Epidermal melanocyte (primary cell): ENCODE results near the gene MED13L.
A peak's percentile ranks its signal among the peaks of the same experiment; 100 is the strongest.

Experiments
- DNase-seq: peaks from one replicate; pipeline ENCODE4 v3.0.0; 2011; ENCODE audit warnings: low spot score; ENCODE audit not compliant: insufficient read length

Gene MED13L

DNA sequence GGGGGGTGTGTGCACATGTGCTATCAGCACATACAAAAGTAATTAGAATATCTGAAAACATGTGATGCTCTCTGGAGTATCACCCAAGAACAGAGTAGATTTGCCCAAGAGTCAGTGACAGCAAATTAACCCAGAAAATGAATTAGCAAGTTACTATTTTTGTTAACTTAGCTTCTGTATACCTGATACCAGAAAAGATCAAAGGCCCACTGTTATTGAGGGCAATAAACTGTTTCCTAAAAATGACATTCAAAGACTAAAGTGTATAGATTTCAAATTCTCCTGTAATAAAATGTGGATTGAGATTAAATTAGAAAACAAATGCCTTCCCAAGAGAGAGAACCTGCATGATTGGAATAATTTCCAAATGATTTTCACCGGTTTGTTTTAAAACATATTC, 184.7 kb downstream of the MED13L start:
- DNase-seq: no peak

DNA sequence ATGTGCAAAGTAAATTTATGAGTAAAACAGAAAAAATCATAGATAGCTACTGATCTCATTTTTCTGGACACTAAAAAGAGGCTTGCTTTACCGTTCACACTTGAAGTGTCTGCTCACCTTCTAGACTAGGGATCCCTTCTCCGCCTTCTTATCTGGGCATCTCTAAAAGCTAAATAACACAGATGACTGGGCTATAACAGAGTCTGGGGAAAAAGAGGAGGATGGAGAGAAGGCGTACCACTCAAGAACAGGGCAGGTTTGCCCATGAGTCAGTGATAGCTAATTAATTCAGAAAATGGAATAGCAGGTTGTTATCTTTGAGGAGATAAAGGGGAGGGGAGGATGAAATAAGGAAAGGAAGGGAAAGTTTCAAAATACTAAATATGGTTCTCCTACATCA, 185.3 kb downstream of the MED13L start:
- DNase-seq: no peak

DNA sequence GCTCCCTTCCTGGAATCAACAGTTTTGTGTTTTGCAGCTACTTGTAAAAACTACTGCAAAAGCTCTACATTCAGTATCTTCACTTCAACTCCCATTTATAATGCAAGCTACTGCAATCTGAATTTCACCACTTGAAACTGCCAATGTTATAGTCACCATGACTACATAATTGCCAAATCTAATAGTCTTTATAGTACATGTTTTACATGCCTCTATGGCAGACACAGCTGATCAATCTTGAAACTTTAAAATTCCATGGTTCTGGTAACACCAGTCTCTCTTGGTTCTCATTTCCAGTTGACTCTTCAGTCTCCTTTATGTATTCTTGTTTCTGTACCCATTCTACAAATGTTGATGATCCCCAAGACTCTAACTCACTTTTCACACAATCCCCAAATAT, 185.9 kb downstream of the MED13L start:
- no peak for DNase-seq

DNA sequence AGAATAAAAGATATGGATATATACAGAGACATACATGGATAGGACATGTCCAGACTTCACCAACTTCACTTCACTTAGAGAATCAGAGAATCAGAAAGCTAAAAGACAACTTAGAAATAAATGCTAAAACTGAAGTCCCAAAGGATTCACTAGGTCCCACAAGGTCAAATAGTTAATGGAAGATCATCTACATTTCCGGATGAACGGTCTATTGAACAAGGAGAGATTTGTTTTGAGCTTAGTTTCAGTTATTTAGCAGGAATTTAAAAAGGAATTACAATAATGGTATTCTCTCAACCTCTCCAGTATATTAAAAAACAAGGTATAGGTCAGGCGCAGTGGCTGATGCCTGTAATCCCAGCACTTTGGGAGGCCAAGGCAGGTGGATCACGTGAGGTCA, 187.0 kb downstream of the MED13L start:
- peak; percentile 31 for DNase-seq

DNA sequence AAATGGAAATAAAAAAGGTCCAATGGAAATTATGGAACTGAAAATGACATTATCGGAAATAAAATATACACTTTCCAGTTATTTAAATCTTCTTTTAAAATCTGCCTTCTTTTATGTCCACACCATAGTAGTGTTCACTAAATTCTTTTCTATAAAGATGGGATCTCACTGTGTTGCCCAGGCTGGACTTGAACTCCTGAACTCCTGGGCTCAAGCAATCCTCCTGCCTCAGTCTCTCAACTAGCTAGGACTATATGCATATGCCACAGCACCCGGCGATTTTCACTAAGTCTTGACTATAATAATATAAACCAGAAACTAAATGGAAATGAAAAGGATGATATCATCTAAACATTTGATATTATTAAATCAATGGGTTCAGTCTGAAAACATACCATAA, 188.4 kb downstream of the MED13L start:
- DNase-seq: no peak

DNA sequence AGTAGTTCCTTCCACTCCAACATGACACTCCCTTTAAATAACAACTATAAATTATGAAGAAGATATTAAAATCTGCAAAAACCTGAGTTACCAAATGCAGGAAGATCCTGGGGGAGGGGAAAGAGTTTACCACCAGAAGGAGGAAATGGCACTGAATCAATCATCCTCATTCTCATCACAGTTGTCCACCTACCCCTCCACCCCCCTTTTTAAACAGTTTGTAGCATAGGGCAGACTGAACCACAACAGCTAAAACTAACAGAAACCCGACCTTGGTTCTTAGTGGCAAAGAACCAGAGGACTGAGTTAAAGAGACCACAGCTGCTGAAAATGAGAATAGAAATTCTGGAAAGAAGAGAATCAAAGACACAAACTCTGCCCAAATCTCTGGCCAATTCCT, 189.5 kb downstream of the MED13L start:
- no peak for DNase-seq

DNA sequence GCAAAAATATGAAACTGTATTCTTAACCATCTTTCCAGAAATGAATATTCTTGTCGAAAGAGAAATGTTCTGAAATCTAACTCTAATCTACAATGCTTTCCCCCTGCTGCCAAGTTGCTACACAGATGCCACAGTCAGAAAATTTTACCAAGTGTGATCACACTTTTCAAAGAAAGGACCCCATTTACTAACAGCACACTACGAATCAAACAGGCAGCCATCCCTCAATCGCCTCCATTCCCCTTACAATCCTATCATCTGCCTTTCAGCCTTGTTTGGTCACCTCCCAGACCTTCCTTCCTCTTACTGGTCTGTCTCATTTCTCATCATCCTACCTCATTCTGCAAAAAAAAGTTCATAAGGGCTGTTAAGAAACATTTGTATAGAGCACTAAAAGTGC, 190.1 kb downstream of the MED13L start:
- no peak for DNase-seq

DNA sequence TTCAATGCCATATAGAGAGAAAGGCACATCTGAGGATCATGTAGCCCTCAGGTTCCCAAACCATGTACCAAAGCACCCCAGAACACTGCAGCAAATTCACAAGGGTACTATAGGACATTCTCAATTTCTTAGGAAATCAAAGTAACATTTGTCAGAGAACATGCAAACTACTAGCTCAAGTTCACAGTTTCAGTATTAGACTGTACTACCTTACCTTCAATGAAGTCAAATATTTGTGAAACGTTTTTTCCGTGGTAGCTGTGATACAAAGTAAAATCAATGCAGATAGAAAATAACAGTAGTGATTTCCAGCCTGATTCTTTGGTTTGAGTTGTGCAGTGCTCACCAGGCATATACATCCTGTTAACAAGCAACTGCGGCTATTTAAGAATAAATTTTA, 197.1 kb downstream of the MED13L start:
- no peak for DNase-seq

DNA sequence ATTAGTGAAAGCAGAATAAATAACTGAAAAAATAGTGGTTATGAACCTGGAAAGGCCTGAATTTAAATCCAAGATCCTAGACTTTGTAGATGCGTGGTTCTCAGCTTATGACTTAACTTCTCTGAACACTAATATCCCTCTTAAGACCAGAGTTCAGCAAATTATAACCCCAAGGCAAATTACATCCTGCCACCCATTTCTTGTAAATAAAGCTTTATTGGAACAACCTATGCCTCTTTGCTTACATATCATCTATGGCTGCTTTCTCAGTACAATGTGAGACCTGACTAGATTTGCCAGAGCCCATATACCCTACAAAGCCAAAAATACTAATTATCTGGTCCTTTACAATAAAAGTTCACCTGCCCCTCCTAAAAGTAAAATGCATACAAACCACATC, 199.1 kb downstream of the MED13L start:
- DNase-seq: no peak

DNA sequence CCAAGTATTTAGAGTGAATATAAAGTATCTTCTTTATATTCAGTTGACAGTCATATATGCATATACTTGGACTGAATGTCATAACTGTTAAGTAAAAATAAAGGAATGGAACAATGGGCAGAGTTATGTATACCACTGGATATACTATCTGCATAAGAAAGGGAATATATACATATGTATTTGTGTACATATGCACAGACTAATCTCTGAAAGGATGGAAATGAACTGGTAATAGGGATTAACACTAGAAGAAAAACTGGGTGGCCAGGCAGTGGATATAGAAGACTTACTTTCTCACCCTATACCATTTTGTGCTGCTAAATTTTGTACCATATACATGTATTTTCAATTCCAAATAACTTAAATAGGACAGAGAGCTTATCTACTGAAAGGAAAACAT, 200.1 kb downstream of the MED13L start:
- DNase-seq: no peak

DNA sequence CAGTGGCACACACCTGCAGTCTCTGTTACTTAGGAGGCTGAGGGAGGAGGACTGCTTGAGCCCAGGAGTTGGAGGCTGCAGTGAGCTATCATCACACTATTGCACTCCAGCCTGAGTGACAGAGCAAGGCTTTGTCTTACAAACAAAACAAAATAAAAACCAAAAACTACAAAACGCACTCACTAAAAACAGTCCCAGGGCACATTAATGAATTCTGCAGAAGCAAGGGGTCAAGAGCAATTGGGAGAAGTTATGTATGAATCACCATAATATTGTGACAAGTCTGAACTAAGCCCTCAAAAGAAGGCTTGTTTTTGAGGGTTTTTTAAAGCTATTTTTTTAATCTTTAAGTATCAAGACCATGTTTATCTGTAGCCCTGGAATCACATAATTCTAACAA, 201.1 kb downstream of the MED13L start:
- DNase-seq: no peak

DNA sequence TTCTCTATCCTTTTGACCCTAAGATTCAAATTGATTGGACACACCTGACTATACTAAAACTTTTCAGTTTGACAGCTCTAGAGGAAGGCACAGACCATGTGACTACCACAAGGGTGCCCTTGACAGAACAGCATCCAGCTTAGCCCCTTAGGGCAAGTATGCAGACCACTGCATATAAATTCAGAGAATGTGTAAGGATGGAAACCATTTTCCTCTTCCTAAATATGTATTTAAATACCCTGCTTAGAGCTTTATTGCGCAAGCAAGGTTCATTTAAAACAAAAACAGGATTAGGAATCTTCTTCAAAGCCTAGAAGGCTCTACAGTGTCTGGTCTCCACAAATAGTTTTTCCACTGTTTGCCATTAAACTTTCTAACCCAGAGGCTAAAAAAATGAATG, 202.8 kb downstream of the MED13L start:
- DNase-seq: no peak

DNA sequence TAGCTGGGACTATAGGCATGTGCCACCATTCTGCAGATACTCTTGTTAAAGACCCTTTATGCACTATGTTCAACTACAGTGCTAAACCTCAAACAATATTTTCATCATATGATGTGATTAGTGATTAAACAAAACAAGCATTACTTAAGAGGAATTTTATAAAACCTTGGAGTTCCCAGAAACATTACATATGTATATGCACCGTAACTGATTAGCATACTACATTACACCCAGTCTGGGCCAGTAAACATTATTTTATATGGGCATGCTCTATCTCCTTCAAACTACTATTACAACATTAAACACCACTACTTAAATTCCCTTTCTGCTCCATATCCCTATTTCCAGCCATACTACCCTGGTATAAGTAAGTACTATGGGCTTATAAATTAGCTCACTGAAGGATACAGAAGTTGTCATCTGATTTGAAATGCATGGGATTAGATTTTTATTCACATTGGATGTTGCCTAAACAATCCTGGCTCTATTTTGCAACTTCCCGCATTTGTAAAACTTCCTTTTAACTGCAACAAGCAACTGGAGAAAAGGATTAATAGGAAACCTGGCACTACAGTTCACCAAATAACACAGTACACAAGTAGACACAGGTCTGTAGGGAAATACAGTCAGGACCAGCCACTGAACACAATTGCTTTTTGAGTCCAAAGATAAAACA, 205.8 kb downstream of the MED13L start:
- no peak for DNase-seq

DNA sequence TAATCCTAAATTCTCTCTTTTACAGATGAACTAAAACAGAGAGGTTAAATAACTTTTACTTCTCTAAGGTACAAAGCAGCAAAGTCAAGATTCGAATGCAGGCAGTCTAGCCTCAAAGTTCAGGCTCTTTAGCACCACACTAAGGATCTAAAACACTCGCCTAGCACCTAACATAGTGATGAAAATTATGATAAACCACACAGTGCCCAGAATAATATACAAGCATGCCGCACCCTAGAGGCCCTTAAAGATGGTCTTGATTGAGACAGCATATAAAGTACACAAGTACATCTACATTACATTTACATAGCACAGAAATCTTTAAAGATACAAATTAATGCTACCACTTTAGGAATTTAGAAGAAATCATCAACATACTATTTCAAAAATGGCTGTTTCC, 207.0 kb downstream of the MED13L start:
- no peak for DNase-seq

DNA sequence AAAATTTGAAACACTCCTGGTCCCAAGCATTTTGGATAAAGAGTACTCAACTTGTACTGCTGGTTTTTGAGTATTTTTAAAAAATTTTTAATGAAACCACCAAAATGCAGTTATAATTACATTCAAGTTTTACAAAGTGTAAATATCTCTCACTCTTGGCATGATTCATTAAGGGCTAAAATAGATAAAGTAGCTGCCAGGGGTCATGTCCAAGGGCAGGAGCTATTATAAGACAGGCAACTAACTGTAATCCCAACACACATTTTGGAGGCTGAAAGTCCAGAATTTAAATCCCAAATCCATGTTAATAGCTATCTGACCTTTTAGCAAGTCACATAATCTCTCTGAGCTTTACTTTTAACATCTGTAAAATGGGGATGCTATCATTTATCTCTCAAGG, 207.6 kb downstream of the MED13L start:
- DNase-seq: no peak

DNA sequence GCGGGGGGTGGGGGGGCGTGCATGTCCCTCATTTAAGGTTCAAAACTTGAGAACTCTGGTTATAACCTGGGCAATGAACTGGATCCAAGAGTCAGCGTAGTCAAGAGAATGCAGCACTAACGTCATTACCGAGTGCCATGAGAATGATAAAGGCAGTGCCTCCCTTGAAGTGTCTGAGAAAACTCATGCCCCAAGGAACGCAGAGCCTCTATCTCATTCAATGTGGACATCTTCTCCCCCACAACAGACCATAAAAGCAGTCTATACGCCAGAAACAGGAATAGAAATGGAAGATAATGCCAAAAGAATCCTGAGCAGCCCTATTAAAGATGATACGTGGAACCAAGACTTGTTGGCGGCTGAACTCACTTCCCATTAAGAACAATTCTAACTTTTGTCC, 208.6 kb downstream of the MED13L start:
- DNase-seq: no peak

DNA sequence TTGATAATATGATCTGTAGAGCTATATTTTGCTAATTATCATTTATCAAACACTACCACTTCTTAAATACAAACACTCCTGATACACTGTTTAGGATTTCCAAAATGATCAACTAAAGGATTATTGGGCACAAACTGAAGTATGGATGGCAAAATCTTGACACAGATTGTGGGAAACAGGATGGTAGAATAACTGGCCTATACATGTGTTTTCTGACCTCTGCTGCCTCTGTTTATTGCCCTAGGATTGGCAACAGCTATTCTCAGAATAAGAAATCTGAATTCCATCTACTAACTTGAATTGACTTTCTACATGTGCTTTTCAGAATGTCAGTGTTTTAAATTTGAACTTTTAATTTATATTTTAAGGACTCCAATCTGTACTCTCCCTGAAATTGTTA, 209.1 kb downstream of the MED13L start:
- no peak for DNase-seq

DNA sequence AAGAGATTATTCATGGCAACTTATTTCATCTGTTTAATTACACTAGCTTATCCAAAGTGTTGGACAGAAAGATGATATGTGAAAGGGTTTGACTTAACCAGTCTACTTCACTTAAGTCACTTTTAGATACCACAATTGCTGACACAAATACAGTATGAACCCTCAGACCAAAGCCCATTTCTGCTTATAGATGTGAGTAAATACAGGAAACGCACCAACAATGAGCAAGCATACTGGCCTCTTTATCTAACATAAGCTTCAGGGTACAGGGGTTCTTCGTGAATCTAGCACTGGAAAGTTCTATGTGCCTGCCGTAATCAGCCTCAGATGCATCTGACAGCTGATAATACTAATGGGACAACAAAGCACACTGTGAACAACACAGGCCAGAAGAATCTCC, 209.6 kb downstream of the MED13L start:
- DNase-seq: no peak

DNA sequence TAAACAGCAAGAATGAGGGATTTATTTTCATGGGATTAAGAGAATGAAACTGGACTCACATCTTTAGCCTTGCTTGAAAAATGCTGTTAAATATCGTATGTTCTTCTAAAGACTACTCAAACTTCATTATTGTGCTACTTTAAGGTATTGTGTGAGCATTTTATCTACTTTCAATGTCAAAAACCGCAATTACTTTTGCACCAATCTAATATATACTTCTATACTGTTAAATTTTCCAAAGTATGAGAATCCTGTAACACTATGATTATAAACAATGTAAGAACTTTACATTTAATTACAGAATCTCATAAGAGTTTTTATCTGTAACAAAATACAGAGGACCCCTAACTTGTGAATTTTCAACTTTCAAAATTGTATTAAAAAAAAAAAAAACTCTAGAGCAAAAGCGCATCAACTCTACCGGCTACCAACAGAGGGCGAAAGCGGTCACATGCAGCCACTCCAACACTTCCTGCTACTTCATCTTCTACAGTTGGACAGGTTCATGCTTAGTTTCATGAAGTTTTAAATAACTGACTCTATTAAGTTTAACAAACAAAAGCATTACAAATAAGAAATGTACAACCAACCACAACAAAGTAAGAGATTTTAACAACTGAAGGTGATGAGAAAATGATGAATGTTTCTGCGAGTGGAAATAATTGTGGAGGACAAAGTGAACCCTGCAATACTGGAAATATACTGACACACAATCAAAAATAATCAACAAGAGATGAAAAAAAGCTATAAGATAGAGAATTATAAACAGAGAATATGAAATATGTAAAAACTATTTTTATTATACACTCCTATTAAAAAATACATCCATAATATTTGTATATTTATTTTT, 210.9 kb downstream of the MED13L start:
- no peak for DNase-seq

DNA sequence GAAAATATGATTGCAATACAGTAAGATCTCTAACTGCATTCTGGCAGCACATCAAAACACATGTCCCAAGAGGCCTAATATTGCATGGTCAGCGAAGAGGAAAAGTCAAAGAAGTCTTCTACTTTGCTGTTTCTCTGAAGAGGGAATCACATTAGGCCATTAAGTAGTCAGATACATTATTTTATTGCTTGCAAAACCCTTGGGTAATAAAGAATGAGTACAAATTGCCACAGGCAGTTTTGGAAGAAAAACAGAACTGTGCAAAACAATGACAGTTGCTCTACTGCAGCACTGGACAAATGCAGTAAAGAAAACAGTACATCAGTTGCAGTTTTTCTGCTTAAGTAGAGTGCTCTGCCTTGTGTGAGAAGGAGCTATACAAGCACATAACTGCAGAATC, 211.9 kb downstream of the MED13L start:
- no peak for DNase-seq

DNA sequence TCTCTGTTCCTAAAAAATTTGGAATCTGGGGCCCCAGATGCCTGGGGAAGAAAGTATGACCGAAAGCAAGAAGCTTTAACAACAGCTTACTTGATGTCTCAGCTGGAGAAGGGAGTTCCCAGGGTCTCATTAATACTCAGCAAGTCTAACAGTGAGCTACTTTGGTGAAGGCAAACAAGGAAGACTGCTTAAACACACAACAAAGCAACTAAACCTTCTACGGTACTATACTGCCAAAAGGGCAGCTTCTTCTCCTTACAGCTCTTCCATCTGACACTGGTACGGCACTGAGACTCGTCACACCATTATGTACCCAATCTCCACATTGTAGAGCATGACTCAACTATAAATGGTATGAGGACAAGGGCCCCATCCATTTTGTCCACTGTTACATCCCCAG, 213.0 kb downstream of the MED13L start:
- DNase-seq: no peak

DNA sequence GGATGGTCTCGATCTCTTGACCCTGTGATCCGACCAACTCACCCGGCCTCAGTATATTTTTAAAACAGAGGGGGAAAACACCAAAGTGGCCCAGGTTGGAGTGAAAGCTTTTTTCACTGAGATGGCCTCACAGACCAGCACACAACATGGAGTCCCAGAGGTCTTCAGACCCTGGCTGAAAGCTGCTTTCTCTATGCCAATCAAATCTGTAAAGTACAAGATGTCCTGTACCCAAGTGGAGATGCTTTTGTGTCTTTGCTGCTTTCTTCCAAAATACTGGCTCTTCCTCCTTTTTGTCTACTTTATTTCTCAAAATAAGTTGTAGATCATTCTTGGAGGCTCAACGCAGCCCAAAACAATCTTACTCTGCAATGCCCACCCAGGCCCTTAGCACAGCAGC, 214.8 kb downstream of the MED13L start:
- DNase-seq: no peak

DNA sequence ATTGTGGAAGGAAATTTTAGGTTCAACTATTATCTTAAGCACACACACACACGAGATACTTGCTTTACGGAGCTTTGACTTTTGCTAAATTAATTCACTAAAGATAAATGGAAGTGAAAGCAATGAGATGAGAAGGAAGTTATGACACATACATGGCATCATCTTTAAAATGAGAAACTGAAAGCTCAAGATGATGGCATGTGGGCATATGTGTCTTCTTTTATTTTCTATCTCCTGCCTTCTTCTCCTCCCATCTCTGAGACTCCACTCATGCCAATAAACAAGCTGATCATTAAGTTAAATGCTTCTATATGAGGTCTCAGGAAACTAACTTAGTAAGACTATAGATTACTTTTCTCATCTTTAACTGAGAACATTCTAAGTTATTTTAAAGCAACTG, 216.7 kb downstream of the MED13L start:
- no peak for DNase-seq
